Tibial nerve (tissue), 4 donors: ENCODE data around the gene BID.

Source experiments
- CTCF ChIP-seq, 5 experiments: fragments of 200-600 bp in 3 of 5; fragments of 450-650 bp in 2 of 5; sonication (generic) in 3 of 5; IDR thresholded peaks; one replicate each; pipeline ENCODE4 v1.5.1; 2016 to 2019; ENCODE audit warnings: antibody characterized with exemption in 5 of 5, mild to moderate bottlenecking in 3 of 5, moderate library complexity in 2 of 5
- EP300 ChIP-seq, 2 donors: sonication (generic); formaldehyde crosslinking; IDR thresholded peaks; one replicate each; pipeline ENCODE4 v1.6.1; 2017; ENCODE audit warnings: antibody characterized with exemption in 2 of 2, mild to moderate bottlenecking in 1 of 2

DNA sequence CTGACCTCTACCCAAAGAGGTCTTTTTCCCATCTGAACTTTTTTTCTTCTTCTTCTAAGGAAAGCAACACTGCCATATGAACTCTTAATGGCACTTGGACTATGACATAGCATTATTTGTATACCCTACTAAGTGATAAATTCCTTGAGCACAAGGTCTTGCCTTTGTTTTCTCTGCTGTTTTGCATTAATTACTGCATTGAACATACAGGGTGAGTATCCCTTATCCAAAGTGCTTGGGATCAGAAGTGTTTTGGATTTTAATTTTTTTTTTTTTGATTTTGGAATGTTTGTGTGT, 48.8 kb downstream of the BID start:
- TF ChIP-seq CTCF (IDR thresholded peaks at IDR 0.05) (no peak), EP300 (IDR thresholded peaks at IDR 0.05) (no peak)
